HG03354 (cell line): ENCODE data around the gene NFASC.

Source experiments
- ATAC-seq: cut with Tn5 transposase; IDR thresholded peaks from one replicate; pipeline ENCODE4 v1.9.1; 2021; ENCODE audit warnings: mild to moderate bottlenecking; ENCODE audit not compliant: unreplicated experiment, poor library complexity, severe bottlenecking

The NFASC gene

DNA sequence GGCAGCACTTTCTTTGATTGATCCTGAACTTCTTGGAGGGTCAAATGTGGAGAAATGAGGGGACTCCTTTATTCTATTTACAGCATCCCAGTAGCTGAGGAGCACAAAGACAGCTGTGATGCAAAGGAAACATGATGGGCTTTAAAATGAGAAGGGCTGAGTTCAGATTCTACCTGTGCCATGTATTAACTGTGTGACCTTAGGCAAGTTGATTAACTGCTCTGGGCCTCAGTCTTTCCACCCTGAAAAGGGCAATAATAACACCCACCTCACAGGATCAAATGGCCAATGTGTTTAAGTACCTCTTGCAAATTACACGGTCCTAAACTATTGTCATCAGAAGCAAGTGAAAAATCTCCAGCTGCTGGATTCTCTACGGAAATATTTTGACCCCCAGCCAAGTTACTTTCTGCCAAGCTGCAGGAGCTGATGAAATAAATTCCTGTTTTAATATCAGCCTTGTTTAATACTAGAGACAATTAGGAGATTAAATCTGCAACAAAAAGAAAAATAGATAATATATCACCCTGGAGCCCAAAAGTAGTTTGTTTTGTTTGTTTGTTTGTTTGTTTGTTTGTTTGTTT lies 197.9 kb downstream of the NFASC start:
- no peak for ATAC-seq

DNA sequence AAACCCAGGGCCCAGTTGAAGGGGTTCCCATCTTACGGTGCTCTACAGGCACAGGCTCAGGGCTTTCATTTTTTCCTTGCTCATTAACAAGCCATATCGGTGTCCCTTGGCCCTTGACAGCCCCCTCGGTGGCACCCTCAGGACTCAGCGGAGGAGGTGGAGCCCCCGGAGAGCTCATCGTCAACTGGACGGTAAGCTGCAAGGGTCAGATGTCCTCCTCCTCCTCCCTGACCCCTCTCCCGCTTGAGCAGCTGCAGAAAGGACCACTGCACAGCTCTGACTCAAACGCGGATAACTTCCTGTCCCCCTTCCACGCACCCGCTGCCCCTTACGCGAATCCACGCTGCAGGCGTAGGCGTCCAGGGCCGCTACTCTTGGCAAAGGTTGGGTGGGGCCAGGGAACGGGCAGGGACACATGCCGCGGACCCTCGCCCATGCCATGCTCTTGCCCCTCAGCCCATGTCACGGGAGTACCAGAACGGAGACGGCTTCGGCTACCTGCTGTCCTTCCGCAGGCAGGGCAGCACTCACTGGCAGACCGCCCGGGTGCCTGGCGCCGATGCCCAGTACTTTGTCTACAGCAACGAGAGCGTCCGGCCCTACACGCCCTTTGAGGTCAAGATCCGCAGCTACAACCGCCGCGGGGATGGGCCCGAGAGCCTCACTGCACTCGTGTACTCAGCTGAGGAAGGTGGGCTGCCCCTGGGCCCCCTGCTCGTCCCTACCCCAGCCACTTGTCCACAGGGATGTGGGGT lies 198.9 kb downstream of the NFASC start:
- ATAC-seq: no peak

DNA sequence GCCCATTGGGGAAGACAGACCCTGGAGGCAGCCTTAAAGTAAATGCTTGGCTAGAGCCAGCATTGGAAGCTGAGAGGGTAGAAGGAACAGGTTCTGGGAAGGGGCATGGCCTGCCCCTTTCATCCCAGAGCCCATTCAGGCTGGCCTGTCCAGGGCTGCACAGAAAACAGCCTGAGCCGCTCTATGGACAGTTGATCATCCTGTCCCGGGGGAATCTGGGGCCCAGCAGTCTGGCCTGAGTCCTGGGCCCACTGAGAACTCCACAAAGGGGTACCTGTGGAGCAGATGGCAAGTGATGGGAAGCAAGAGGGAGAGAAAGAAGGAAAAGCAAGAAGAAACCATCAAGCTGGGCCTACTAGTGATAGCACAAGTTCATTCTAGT lies 200.4 kb downstream of the NFASC start:
- ATAC-seq: no peak

DNA sequence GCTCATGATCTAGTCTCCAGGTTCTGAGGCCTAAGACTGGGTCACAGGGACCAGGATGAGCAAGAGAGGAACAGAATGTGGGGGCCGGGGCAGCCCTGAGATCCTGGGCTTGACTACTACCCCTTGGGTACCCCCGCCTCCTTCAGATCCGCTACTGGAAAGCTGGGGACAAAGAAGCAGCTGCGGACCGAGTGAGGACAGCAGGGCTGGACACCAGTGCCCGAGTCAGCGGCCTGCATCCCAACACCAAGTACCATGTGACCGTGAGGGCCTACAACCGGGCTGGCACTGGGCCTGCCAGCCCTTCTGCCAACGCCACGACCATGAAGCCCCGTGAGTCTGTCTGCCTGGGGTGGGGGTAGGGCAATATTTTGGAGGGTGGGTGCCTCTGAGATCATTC lies 201.1 kb downstream of the NFASC start:
- ATAC-seq: no peak

DNA sequence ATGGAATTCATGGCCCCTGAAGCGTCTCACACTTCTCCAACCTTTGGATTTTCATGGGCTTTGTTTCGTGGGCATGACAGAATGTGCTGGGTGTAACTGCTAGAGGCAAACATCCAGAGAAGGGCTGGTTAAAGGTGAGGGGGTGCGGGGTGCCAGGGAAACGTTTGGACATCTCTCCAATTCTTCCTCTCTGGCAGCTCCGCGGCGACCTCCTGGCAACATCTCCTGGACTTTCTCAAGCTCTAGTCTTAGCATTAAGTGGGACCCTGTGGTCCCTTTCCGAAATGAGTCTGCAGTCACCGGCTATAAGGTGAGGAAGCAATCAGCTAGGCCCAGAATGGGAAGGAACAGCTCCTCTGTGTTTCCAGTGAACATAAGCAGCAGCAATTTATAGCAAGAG lies 201.6 kb downstream of the NFASC start:
- ATAC-seq: no peak
